Mammary epithelial cell (primary cell): ENCODE results near the gene SEMA3B.

Experiments used
- EZH2 ChIP-seq: IDR thresholded peaks from 2 replicates; pipeline ENCODE4 v1.6.1; 2012; ENCODE audit warnings: low read length, inconsistent platforms, borderline replicate concordance
- TF ChIP-seq, protein P1 (sequence below), 2 donors: IDR thresholded peaks in 1 of 2; conservative IDR thresholded peaks in 1 of 2; 2 replicates each; pipeline ENCODE4 v1.5.1; 2011 to 2012; ENCODE audit warnings: inconsistent platforms in 2 of 2, low read length in 2 of 2, mild to moderate bottlenecking in 2 of 2, control low read depth in 1 of 2, low read depth in 1 of 2; ENCODE audit not compliant: insufficient read depth in 1 of 2; ENCODE audit errors: extremely low read depth in 1 of 2

GRCh38 chr3:50260027-50260941, 8.7 kb upstream of the SEMA3B start:
- TF ChIP-seq, protein P1, sequence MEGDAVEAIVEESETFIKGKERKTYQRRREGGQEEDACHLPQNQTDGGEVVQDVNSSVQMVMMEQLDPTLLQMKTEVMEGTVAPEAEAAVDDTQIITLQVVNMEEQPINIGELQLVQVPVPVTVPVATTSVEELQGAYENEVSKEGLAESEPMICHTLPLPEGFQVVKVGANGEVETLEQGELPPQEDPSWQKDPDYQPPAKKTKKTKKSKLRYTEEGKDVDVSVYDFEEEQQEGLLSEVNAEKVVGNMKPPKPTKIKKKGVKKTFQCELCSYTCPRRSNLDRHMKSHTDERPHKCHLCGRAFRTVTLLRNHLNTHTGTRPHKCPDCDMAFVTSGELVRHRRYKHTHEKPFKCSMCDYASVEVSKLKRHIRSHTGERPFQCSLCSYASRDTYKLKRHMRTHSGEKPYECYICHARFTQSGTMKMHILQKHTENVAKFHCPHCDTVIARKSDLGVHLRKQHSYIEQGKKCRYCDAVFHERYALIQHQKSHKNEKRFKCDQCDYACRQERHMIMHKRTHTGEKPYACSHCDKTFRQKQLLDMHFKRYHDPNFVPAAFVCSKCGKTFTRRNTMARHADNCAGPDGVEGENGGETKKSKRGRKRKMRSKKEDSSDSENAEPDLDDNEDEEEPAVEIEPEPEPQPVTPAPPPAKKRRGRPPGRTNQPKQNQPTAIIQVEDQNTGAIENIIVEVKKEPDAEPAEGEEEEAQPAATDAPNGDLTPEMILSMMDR (conservative IDR thresholded peaks at IDR 0.05 in 1 of 2, IDR thresholded peaks at IDR 0.05 in 1 of 2; ENCODE audit: extremely low read depth in 1 of 2, insufficient read depth in 1 of 2, low read depth in 1 of 2, low read length in 2 of 2): peak; percentile 77 to 91
- TF ChIP-seq EZH2: no peak
